UCSD-AML1 (cell line): Measurements from ENCODE around the gene CYBRD1.
"Not testable (repeated sequence)": the region's sequence is repeated elsewhere in the genome, so short reads cannot be mapped to it uniquely, and the experiment has no call there.

ENCODE experiments used
- DNase-seq: peaks from one replicate; lab custom pipeline; 2025; ENCODE audit not compliant: unreplicated experiment; lab: John Stamatoyannopoulos, UW

CYBRD1 gene, protein sequence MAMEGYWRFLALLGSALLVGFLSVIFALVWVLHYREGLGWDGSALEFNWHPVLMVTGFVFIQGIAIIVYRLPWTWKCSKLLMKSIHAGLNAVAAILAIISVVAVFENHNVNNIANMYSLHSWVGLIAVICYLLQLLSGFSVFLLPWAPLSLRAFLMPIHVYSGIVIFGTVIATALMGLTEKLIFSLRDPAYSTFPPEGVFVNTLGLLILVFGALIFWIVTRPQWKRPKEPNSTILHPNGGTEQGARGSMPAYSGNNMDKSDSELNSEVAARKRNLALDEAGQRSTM

DNA sequence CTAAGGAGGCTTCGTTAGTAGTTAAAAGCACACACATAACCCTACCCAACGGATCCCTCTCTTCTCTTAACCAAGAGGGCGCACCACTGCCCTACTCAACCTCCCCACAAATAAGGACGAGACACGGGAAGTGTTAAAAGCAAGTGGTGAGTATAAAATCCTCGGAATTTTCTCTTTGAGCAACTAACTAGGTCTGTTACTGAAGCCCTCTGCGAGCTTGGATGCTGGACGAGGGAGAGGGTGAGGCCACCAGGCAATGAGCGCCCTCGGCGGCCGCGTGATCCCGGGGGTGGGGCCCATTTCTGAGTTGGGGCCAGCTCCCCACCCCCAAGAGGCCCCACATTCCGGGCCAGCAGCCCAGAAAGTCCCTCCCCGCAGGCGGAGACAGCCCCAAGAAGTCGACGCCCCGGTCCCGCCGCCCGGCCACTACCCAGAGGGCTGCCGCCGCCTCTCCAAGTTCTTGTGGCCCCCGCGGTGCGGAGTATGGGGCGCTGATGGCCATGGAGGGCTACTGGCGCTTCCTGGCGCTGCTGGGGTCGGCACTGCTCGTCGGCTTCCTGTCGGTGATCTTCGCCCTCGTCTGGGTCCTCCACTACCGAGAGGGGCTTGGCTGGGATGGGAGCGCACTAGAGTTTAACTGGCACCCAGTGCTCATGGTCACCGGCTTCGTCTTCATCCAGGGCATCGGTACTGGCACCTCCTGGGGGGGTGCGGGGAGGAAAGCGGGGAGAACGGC is at the start of gene CYBRD1:
Gene CYBRD1 (plus strand): TSS at position 423 of the 736 bp plus-strand sequence. CDS start 72 bp downstream, at position 495.
- peak; percentile 77 for DNase-seq

DNA sequence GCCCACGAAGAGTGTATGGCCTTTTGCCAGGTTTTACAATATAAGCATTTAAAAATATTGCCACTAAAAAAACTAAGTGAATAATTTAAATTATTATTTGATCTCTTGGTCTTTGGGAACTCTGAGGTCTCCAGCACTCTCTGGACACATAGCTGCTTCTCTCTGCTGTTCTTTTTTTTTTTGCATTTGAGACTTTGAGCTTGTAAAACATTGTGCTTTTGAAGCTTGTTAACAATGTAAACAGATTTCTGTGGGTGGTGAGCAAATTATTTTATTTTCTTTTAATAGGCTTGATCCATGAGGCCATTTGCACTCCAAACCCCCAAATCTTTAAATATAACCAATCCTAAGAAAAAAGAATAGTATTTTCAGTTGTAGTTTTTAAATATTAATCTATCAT is 46.3 kb upstream of the CYBRD1 start:
- no peak for DNase-seq

DNA sequence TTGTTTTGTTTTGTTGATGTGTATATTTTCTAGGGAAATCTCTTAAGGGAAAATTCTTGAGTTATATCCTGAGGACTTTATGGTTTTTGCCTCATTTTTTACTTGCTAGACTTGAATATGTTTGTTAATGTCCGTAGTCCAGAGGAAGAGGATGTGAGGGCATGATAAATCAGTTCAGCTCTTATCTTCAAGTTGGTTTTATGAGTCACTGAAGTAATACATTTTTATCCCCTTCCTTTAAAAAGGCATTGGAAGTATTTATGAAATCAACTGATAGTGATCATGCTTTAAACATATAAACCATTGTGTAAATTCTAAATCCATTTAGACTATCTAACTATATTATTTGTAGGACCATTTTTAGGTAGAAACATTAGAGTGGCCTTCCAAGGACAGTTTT is 43.9 kb upstream of the CYBRD1 start:
- no peak for DNase-seq

DNA sequence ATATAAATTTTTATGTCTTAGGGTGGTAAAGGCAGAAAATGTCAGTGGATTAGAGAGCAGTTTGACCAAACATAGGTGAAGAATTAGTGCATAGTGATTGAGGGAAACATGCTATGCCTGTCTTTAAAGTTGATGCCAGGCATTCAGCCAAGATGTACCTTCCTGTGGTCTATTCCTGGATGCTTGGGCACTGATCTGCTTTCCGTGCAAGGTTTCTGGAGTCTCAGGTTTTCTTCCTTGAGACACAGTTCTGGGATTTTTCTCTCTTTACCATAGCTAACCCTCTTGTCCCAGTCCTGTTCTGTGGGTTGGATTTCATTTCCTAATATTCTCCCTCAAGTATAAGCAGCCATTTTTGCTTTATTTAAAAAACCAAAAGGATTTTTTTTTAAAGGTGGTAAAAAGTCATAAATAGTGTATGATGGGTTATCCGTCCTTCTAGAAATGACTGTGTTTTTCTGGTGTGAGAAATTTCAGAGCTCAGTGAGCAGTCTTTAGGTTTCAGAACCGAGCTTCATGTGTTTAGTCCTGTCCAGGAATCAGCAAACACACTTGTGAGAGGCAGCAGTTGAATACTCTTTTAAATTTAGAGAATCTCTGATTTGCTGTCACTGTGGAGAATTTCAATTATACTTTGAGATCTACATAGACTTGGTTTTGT is 43.0 kb upstream of the CYBRD1 start:
- DNase-seq = no peak

DNA sequence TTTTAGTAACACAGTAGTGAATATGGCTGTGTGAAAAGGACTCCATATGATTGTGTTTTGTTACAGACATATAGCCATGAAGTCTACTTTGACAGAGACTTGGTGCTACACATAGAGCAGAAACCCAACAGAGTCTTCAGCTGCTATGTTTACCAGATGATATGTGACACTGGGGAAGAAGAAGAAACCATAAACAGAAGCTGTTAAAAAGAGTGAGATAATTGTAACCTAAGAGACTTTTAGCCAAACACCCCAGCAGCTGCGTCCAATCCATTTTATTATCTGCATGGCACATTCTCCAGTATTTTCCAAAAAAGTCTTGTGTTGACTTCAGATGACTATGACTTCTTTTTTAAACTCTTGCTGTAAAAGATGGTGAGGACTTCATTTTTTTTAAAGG is 41.4 kb upstream of the CYBRD1 start:
- no peak for DNase-seq

DNA sequence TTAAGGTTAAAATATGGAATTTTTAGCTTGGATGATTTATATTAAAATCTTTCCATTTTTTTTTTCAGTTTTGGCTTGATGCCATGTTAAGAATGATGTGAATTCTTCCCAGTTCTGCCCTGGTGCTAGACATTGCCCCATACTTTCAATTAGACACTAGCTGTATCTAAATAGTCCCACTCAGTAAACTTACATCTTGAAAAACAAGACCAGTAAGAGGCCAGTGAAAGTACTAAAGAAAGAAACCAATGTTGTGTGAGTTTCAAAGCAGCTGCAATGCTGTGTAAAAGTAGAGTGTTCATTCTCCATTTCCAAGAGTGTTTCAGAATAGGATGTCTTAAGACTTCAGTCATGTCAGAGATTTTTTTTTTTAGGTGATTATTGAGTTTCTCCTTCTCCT is 40.0 kb upstream of the CYBRD1 start:
- no peak for DNase-seq

DNA sequence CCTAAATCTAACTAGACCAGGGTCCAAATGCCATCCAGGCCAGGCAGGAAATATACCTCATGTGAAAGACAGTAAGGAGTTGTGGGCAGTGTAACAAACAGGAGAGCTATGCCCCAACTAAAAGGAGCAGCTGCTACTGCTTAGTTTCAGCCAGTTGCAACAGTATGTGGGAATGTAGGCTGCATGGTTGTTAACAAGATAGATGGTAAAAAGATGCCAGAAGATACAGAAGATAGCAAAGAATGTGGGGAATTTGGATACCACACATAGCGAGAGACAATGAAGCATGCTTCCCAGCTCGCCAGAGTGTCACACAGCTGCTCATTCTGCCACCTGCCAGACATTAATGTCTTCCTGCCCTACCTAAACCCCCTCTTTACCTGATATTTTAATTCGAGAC is 39.4 kb upstream of the CYBRD1 start:
- DNase-seq = no peak

DNA sequence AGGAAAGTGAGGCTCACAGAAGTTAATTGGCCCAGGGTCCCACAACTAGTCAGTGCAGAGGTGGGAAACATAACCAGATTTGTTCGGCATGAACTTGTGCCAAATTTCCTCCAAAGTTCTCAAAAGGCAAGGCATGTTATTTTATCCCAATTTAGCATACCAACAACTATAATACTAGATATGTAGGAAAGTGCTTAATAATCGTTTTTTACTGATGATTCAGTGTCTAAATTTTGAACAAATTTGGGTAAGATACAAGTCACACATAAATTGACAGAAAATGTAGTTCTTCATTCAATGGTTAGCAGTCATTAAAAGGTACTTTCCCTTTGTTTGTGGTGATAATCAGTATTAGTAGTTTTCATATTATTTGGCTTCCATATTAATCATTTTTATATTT is 38.5 kb upstream of the CYBRD1 start:
- no peak for DNase-seq

DNA sequence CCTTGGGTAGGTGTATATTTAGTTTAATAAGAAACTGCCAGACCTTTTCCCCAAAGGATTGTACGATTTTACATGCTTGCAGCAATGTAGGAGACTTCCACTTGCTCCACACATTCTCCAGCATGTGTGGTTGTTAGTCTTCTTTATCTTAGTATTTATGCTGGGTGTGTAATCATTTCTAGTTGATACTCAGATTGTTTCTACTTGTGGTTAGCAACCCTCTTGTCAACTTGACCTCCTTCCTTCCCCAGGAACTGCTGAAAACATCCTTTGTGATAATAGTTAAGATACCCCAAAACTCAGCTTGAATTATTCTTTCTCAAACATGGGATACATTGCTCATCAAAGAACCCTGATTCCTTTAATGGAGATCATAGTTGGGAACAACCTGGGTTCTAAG is 37.2 kb upstream of the CYBRD1 start:
- DNase-seq = no peak

DNA sequence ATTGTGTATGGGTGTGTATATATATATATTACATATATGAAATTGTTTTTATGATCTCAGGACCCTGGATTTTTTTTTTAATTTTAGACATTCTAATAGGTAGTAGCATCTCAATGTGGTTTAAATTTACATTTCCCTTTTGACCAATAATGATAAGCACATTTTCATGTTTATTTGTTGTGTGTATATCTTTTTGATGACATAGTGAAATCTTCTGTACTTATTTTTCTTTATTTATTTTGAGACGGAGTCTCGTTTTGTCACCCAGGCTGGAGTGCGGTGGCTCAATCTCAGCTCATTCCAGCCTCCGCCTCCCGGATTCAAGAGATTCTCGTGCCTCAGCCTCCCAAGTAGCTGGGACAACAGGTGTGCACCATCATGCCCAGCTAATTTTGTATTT is 35.1 kb upstream of the CYBRD1 start:
- DNase-seq = no peak

DNA sequence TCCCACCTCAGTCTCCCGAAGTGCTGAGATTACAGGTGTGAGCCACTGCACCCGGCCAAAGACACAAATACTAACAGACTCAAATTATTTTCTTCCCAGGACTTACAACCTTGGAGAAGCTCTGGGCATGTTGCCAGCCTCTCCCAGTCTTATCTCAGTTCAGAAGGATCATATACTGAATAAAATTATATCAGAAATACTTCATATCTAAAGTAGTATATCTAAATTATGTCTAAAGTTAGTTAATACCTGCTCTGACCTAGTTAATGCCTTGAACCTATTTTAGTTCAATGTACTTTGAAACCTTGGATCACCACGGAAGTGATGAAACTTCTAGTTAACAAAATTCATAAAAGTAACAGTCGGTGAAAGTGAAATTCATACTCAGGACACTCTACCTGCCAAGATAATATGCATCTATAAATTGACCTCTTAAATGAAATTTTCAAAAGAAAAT is 34.4 kb upstream of the CYBRD1 start:
- DNase-seq = no peak

DNA sequence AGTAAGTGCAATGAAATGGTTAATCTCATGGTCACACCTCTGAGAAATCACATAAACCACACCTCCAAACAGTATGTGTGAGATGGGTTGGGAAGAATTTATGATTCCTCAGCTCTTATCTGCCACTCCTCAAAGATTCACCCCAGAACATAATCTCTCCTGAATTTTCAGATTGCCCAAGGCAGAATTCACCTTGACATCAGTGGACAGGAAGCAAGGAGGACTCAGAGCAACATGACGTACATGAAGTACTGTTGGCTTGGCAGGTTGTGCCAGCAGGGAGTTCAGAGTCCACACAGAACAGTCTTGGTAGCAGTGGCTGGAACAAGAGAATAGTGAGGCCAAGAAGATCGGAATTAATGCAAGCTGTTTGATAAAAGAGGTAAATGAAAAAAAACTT is 31.7 kb upstream of the CYBRD1 start:
- DNase-seq = no peak

DNA sequence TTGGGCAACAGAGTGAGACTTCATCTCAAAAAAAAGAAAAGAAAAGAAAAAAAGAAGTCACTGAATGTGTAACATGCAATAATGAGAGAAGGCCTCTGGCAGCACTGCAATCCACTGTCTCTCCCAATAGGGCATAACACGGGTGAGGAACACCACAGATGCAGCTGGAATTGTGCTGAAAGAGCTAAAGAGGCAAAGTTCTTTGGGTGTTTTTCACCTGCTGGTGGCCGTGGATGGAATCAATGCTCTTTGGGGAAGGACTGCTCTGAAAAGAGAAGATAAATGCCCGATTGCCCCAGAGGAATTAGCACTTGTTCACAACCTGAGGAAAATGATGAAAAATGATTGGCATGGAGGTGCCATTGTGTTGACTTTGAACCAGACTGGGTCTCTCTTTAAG is 31.0 kb upstream of the CYBRD1 start:
- no peak for DNase-seq

DNA sequence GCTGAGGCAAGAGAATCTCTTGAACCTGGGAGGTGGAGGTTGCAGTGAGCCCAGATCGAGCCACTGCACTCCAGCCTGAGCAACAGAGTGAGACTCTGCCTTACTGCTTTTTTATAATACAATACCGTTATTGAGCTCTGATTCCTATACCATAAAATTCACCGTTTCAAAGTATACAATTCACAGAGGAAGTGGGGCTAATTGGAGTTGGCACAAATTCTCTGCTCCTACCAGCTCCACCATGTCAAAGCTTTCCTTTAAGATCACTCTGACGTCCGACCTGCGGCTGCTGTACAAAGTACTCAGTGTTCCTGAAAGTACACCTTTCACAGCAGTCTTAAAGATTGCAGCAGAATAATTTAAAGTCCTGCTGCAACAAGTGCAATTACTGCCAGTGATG is 29.6 kb upstream of the CYBRD1 start:
- no peak for DNase-seq

DNA sequence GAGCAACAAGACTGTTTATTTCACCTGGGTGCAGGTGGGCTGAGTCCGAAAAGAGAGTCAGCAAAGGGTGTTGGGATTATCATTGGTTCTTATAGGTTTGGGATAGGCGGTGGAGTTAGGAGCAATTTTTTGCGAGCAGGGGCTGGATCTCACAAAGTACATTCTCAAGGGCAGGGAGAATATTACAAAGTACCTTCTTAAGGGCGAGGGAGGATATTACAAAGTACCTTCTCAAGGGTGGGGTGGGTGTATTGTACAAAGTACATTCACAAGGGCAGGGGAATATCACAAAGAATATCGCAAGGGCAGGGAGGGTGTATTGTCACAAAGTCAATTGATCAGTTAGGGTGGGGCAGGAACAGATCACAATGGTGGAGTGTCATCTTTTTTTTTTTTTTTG is 24.6 kb upstream of the CYBRD1 start:
- DNase-seq = not testable (repeated sequence)

DNA sequence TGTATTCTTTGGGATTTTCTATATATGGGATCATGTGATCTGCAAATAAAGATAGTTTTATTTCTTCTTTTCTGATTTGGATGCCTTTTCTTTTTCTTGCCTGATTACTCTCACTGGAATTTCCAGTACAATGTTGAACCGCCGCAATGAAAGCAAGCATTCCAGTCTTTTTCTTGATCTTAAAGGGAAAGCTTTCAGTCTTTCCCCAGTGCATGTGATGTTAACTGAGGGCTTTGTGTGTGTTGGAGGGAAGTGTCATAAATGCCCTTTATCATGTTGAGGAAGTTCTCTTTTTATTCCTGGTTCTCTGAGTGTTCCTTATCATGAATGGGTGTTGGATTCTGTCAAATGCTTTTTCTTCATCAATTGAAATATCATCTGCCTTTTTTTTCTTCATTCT is 16.9 kb upstream of the CYBRD1 start:
- DNase-seq = no peak

DNA sequence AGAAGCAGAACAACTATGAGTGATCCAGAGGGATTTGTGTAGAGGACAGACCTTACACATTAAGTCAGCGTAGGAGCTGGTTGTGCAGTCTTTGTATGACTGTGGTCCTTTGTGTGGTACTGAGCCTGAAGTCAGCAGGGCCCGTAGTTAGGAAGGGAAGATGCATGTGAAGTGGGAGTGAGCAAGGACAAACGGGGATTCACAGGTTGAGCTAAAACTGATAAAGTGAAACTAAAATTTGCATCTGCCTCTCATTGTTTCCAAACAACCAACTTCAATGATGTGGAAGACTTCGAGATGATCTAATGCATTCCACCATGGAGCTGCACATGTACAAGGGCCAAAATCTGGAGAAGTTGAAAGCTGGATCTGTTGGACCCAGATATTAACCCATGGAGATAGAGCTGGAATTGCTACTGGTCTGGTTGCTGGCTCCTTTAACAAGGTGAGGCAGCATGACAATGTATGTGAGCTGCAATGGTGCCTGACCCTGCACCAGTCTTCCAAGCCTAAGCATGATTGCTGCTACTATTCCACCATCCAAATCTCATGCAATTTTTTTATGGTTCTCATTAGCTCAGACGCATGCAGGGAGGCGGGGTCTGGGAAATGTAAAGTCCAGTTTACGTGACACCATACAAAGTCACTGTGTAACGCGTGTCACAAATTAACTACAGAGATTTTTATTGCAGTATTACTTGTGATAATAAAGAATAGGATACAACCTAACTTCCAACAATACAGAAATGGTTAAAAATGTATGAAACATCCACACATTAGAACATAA is 12.1 kb upstream of the CYBRD1 start:
- no peak for DNase-seq

DNA sequence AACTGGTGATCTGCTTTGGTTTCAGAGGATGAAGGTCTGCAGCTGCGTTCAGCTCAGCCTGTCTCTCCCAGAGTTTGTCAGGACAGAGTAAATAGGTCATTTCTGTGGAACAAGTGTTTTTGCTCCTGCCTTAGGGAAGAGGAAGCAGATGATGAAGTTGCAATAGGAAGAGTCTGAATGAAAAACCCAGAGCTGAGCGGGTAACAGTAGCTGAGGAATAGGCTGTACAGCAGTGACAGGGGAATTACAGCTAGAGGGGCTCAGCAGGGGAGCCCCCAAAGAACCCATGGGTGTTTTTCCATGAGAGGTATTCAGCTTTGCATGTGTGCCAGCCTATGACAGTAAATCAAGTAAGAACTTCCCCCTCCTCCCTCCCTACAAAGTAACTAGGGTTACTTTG is 10.3 kb upstream of the CYBRD1 start:
- no peak for DNase-seq

DNA sequence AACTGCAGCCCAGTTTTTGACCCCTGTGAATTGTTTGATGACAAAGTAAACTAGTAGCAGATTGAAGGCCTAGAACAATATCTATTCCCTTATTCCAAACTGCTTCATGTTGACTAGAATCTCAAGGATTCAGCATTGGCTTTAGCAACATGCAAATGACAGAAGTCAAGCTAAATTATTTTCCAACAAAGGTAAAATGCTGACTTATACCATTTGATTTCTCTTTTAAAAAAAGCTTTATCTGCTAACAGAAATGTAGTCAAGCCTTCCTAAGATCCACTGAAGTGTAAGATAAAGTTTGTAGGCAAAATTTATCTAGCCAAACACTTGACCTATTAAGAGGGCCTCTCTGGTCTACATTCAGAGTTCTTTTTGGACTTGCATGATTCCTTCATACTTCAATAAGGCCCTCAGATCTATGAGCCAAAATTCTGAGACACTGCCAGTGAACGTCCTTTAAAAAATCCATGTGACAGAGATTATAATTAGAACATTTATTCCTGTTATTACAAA is 9.5 kb upstream of the CYBRD1 start:
- DNase-seq = no peak

DNA sequence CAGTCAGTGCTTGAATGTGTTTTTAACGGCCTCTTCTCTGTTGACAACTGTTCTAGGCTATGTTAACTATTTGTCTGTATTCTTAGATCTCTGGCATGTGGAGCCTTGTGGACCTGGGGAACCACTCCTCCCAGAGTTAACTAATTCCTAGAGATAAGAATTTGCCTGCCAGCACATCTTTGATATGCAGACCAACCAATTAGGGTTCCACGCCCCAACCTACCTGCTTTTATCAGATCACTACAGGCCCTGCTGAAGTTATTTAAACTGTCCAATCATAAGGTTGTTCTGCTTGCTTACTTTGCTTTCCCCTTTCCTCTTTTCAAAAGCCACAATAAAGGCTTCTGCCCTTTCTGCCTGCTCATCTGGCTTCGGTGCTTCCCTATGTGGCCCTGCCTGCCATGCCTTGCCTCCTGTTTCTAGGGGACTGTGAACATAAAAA is 8.5 kb upstream of the CYBRD1 start:
- no peak for DNase-seq

DNA sequence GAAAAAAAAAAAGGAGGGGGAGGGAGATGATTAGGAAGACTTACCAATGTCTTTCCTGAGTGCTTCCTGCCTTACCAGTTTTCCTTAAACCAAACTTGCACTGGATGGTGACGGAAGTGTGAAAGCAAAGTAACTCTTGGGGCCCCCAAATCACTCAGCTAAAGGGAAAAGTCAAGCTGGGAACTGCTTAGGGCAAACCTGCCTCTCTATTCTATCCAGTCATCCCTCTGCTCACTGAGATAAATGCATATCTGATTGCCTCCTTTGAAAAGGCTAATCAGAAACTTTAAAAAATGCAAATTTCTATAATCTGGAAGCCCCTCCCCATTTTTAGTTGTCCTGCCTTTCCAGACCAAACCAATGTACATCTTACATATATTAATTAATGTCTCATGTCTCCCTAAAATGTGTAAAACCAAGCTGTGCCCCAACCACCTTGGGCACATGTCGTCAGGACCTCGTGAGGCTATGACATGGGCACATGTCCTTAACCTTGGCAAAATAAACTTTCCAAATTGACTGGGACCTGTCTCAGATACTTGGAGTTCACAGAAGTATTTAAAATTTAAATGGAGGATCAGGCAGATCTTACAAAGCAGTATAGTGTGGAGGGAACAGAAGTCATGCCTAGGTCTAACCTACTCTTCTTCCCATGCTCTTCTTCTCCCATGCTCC is 7.2 kb upstream of the CYBRD1 start:
- DNase-seq = no peak
